NCI-H2081 (cell line): ENCODE results near the gene GOSR1.
"Not testable (repeated sequence)": the region's sequence is repeated elsewhere in the genome, so short reads cannot be mapped to it uniquely, and the experiment has no call there.

ENCODE experiments used
- DNase-seq, 2 experiments: peaks; one replicate each; lab custom pipeline; 2025; lab: John Stamatoyannopoulos, UW

The GOSR1 gene

DNA sequence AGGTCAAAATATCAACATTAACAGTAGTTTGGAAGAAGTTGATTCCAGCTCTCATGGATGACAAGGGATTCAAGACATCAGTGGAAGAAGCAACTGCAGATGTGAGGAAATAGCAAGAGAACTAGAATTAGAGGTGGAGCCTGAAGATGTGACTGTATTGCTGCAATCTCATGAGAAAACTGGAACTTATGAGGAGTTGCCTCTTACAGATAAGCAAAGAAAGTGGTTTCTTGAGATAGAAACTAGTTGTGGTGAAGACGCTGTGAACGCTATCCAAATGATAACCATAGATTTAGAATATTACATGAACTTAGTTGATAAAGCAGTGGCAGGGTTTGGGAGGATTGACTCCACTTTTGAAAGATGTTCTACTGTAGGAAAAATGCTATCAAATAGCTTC is 67.8 kb downstream of the GOSR1 start:
- DNase-seq = no peak

DNA sequence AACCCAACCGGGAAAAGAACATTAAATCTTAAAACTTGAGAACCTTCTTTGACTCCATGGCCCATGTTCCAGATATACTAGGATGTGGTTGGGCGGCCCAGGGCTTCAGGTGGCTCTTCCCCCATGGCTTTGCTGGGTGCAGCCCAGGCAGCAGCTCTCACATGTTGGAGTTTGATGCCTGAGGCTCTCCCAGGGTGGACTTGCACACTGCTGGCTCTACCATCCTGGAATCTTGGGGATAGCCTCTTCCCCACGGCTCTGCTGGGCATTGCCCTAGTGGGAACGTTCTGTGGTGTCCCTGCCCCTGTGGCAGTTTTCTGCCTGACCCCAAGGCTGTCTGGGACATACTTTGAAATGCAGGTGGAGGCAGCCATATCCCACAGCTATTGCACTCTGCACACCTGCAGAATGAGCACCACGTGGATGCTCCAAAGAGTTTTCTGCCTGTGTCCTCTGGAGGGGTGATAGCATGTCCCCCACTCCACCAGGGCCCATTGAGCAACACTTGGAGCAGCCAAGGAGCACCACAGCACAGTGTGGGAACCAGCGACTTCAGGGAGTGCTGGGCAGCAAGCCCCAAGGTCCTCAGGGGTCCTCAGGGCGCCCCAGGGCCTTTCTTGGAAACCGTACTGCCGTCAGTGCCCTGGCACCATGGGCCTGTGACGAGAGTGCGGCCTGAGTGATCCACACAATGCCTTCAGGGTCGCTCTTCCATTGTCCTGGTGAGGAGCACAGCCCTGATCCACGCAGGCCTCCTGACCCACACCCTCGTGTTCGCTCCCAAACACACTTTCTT is 70.8 kb downstream of the GOSR1 start:
- no peak for DNase-seq

DNA sequence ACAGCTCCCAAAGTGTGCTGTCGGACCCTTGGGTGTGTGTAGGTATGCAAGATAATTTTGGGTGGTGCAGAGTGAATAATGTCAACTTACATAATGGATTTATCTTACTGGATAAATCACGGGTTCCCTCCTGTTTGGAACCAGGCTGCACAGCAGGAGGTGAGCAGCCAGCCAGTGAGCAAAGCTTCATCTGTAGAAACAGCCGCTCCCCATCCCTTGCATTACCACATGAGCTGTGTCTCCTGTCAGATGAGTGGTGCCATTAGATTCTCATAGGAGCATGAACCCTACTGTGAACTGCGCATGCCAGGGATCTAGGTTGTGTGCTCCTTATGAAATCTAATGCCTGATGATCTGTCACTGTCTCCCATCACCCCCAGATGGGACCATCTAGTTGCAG is 72.0 kb downstream of the GOSR1 start:
- DNase-seq = not testable (repeated sequence)

DNA sequence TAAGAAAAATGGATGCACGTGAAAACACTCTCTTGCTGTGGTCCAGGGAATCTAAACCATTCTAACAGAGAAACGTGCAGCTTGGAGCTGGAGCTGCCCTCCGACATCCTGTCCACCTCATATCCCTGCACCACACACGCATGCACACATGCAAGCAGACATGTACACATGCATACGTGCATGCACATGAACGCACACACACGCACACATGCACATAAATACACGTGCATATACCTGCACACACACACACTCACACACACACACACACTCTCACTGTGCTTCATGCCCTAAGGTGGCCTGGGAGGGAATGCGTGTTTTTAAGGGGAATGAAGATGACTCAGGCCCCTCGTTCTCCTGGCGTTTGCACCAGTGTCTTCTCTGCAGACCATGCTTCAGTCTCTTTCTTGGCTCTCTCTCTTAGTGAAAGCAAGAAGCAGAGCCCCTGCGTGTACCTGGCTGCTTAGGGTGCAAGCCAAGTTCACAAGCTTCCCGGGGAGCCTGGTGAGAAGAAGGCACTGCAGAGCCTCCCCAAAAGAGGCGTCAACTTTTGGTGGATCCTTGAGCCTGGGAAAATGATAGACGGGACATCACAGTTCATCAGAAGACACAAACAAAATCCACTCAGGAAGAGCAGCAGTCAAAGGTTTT is 72.8 kb downstream of the GOSR1 start:
- no peak for DNase-seq

DNA sequence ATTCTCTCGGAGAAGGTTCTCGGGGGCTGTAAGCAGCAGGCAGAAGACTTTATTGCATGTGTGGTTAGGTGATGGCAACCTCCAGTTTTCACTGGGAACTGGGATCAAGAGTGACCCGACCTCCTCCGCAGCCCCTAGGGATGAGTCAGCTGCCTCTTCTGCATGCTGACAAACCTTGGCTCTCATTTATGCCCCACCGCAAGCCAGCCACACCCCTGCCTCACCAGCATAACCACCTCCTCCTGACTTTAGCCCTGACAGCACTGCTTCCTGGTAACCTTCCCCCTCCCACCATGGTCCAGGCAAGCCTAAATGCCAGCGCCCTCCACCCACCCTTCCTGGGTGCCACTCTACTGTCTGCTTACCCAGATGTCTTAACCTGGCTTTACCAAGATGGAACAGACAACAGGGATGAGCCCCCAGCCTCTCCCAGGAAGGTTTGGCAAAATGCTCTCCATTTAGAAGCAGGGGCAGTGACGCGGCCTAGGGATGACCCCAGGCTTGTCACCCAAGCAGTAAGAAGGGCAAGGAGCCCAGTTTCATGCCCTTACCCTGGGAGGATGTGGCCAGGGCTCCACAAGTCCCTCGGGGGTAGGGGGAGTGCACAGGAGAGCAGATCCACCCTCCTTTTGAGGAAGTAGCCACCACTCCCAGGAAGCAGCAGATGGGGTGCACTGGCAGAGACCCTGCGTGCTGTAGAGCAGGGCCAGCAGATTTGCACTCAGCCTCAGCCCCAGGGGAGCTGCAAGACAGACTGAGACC is 73.5 kb downstream of the GOSR1 start:
- DNase-seq = no peak

DNA sequence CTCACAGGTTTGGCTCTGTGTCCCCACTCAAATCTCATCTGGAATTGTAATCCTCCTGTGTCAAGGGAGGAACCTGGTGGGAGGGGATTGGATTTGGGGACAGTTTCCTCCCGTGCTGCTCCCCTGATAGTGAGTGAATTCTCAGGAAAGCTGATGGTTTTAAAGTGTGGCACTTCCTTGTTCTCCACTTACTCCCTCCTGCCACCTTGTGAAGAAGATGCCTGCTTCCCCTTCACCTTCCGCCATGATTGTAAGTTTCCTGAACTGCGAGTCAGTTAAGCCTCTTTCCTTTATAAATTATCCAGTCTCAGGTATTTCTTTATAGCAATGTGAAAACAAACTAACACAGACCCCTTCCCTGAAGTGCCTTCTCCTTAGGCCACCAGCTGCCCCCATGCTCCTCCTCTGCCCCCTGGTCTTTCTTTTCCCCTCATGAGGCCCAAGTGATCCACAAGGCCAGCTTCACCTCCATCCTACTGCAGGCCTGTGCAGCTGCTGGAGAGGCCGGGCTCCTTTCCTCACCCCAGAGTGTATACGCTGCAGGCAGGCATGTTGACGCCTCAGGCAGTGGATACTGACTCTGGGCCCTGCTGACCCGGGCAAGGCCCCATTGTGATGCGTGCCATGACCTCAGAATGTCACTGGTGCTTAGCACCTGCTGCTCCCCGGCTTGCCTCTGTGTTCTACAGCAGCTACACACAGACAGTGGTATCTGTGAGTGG is 74.2 kb downstream of the GOSR1 start:
- not testable (repeated sequence) for DNase-seq

DNA sequence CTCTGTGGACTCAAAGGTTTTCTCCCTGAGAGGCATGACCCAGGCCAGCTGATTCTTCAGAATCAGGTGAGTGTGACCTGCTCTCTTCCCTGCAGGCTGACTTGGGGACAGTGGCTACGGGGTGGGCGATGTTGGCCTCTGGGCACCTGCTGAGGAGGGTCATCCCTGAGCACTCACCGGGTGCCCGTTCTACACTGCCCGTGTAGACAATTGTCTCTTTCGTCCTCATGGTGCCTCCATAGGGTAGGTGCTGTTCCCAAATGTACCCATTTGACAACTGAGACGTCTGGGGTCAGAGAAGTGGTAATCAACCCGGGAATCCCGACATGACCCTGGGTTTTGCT is 74.8 kb downstream of the GOSR1 start:
- DNase-seq = no peak

DNA sequence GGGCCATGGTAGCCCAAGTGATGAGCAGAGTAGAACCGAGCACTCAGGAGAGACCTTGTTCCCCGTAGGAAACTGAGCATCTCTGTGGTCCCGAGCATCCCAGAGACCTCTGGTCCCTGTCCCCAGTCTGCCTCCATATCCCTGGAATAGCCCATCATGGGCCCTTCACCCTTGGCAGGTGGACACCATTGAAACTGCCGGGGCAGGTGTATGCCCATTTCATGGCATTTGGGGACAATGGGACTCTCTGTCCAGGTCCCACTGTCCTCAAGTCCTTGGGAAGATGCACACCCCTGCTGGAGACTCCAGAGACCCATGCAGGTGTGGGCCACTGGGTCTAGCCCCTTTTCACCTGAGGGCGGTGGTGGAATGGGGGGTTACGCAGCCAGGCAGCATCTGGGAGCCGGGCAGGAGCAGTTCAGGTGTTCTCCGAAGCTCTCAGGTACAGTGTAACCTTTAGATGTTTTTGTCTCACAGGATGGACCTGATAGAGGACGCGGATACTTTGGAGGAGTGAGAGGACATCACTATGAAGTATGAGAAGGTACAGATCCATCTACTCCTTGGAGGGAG is 75.9 kb downstream of the GOSR1 start:
- DNase-seq = no peak

DNA sequence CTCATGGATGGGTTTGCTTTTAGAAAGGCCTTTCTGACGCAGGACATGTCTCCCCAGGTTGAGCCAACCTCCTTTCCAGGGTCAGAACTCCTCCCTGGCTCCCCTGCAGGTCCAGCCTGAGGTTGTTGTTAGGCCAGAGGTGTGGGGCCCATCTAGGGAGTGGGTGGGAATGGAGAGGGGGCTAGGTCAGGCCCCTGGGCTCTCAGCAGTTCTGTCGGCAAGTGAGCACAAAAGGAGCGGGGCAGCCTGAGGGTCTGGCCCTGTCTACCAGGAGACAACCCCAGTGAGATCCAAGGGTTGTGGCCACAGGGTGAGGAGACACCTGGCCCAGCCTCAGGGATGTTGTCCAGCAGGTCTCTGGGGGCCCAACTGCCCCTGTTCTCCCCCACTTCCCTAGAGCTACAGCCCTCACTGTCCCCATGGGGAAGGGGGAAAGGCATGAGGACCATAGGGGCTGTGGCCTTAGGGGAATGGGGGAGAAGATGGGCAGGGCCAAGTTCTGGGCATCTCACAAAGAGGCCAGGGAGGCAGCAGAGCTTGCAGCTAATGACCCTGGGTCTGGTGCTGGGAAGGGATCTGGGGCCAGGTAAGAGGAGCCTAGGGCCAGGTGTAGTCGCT is 76.7 kb downstream of the GOSR1 start:
- not testable (repeated sequence) for DNase-seq

DNA sequence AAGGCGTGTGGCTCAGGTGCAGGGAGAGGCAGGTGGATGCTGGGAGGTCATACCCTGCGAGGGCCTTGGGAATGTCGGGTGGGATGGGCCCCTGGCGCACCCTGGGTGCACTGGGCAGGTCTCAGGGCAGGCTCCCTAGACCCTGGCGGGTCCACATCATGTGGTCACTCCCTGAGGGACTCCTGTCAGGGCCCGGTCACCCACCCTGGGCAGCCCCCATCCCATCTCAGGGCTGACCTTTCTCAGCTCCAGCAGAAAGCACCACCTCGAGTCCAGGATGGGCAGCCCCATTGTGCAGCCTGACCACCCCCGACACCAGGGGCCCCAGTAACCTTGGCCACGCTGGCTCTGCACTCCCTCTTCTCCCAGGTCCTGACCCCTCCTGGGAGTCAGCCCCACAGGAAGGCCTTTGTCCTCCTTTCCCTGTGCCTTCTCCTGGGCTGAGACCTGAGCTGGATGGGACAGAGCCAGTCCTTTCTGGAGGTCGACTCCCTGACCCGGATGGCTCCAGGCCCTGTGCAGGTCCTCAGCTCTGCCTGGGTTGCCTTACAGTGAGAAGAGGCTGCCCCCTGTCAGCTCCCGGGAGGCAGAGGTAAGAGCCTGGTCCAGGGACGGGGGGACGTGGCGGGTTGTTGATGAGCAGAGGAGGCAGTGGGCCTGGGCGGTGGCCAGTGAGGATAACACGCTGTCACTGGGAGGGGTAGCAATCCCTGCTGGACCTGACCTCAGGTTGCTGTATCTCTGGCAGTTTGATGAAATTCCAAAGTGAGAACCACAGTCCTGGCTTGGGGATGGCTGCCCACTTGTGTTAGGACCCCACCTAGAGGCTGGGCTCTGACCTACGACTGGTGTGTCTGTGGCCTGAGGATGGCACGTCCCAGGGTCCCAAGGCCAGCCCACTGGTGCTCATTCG is 77.9 kb downstream of the GOSR1 start:
- no peak for DNase-seq

DNA sequence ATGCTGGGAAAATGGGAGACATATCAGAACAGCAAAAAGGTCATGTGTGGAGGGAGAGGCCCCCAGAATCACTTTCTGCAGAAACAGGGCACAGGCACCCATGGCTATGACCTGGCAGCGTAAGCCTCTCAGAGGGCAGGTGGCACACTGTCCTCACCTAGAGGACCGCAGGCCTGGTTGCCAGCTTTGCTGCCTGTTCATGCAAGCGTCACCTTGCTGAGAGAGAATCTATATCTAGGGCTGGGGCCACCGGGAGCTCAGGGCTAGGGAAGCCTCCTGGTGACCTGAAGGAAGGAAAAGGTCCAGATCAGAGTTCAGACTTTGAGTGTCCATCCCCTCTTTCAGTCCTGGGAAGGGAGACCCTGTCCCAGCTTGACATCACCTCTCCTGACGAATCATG is 78.7 kb downstream of the GOSR1 start:
- no peak for DNase-seq

DNA sequence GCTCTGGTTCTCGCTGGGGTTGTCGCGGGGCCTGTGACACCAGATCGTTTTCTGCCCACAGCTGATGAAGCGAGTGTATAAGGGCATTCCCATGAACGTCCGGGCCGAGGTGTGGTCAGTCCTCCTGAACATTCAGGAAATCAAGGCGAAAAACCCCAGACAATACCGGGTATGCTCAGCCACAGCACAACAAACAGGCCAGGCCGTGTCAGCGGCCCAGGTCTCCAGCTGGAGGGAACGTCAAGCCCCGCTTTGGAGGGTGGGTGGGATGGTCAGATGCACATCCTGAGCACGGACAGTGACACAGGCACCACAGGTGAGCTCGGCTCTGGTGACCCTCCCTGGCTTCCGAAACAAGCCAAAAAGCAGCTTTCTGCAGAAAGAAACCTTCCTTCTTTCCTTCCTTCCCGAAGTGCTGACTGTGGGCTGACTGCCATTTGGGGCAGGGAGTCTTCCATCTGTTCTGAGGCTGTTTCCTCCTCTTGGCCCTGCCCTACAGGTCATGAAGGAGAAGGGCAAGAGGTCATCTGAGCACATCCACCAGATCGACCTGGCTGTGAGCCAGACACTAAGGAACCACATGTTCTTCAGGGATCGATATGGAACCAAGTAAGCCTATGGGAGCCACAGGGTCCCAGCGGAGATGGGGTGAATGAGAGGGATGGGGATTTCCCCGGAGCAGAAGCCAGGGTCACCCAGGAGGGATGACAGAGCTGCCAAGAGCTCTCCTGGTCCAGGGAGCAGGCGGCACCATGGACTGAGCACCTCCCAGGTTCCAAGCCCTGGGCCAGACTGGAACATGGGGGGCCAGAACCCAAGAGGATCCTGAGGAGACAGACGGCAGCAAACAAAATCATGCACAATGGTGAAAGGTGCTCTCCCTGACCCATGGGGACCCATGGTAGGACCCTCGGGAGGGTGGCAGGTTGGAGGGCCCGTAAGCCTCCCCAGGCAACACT is 79.4 kb downstream of the GOSR1 start:
- DNase-seq = no peak

DNA sequence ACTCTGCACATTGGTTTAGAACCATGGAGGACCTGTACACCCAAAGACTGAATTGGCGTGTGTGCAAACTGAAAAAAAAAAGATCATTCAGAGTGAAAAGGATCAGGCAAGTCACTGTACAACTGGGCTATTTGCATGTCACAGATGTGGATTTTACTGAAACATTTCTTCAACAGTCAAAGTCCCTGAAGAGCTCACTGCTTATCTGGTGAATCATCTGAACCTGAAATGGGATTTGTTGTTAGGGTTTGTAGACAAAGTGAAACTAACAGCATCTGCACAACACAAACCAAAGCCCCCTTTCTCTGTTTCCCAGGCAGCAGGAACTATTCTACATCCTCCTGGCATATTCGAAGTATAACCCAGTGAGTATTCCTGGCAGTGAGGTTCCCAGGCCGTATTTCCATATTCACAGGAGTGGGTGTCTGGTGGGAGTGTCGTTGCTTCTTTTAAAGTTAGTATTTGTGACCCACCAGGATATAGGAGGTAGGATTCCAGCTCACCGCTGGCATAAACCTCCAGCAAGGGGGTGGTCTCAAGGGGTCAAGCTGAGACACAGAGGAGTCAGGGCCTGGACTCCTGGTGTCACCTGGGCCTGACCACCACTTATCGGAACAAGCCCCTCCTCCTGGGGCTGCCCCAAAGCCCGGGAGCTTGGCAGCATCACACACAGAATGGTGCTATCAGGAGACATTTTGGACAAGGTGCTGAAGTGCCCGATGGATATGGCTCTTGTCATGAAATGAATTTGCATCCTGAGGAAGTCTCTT is 80.9 kb downstream of the GOSR1 start:
- no peak for DNase-seq

DNA sequence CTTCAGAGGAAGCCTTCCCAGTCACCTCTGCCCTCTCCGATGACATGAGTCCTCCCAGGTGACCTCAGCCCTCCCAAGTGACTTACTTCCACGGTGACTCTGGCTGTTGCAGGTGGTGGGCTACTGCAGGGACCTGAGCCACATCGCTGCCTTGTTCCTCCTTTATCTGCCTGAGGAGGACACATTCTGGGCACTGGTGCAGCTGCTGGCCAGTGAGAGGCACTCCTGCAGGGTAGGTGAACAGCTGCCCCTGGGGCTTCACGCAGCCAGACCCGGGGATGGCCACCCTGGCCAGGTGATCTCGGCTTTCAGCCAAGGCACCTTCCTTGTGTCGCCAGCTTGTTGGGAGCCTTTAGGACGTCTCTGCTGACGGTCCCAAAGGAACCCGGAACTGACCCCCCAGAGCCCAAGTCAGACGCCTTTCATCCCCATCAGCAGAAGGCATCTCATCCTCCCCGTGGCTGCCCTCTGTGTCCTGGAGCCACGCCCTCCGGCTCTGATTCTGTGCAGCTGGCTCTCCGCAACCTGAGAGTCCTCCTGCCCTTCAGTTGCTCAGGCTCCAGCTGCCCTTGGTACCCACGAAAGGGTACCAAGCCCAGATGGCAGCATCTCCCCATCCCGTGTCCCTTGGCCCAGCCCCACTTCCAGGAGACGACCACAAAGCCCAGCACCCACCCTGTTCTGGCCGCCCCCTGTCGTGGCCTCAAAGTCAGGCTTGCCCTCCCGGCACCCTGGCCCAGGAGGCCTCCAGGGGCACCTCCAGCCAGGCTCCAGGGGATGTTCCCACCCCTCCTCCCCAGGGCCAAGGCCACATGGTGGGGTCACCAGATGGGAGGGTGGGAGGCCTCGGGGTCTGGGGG is 81.7 kb downstream of the GOSR1 start:
- no peak for DNase-seq

DNA sequence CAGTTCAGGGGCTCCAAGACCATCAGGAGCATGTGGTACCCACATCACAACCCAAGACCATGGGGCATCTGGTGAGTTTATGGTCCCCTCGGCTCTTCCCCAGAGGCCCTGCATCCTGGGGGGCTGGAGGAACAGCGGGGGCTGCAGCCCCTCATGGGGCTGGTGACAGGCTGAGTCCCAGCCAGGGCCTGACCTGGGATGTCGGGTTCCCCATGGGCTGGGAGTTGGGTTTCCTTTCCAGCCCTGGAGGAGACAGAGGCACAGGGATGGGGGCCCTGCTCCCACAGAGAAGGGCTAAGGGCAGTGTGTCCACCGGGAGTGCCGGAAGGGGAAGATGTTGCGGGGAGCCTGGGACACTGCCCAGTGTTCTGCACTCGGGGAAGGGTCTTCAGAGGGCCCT is 82.4 kb downstream of the GOSR1 start:
- DNase-seq = no peak

DNA sequence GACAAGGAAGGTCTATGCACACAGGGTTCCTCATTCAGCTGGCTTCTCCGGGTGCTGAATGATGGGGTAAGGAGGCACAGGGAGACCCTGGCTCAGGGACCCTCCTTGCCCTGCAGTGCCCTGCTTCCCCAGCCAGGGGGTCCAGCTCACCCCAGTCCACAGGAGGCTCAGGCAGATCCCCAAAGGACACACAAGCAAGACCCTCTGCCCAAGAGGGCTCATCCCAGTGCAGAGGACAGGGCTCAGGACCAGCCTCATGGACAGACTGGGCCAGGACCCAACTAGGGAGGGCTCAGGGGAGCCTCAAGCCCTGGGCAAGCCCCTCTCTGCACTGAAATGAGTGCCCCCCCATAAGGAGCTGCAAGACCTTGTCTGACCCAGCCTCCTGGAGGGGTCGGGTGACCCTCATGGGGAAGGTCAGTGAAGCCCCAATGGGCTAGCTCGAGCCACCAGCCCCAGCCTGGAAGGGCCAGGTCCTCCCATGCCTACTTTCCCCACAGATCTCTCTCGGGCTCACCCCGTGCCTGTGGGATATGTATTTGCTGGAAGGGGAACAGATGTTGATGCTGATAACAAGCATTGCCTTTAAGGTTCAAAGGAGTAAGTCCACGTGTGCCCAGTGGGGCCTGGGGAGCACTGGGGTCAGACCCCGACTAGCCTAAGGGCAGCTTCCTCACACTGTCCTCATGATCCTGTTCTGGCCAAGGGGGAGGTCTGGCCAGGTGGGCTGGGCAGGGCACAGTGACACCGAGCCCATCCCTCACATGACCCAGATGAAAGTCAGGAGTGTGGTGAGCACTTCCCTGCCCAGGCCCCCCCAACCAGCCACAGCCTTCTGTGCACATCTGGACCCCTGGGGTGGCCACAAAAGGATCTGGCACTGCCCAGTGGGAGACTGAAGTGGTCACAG is 83.2 kb downstream of the GOSR1 start:
- DNase-seq = not testable (repeated sequence)

DNA sequence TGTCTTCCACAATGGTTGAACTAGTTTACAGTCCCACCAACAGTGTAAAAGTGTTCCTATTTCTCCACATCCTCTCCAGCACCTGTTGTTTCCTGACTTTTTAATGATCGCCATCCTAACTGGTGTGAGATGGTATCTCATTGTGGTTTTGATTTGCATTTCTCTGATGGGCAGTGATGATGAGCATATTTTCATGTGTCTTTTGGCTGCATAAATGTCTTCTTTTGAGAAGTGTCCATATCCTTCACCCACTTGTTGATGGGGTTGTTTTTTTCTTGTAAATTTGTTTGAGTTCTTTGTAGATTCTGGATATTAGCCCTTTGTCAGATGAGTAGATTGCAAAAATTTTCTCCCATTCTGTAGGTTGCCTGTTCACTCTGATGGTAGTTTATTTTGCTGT is 84.6 kb downstream of the GOSR1 start:
- DNase-seq = not testable (repeated sequence)
